Measurements from ENCODE around the gene ZNF41. TPM values are rescaled to one million over a fixed set of nuclear protein-coding genes. Genes with fewer than 3 reads are reported as not detected.

The ZNF41 gene
- total RNA-seq, 3 donors from 2014 or later: 9.4 to 14.0 (median 12.0) TPM

- Histone ChIP-seq H3K36me3 (ENCODE audit: low read depth) (no peaks in the 10 kb centered on the region), H3K9me3 (peaks cover 26% of the 10 kb centered on the region), H3K4me3 (no peak overlapping the region), H3K4me1 (ENCODE audit: low read depth) (no peaks in the 10 kb centered on the region)
- DNase-seq: no peak
- ATAC-seq: no peak
- no peak for TF ChIP-seq CTCF (IDR thresholded peaks at IDR 0.05)
- intact Hi-C loops (cut with DNase I, micrococcal nuclease): no loop called here
Observed at GRCh38 chrX:47447607-47448006, 35.4 kb downstream of the ZNF41 start.

- H3K4me3 ChIP-seq: no peak overlapping the region
- no peaks in the 10 kb centered on the region for H3K4me1 ChIP-seq (ENCODE audit: low read depth)
- TF ChIP-seq CTCF (IDR thresholded peaks at IDR 0.05): no peak
- intact Hi-C loops (cut with DNase I, micrococcal nuclease): no loop called here
- no peak for ATAC-seq
- peaks cover 26% of the 10 kb centered on the region for H3K9me3 ChIP-seq
- H3K36me3 ChIP-seq (ENCODE audit: low read depth): no peaks in the 10 kb centered on the region
- DNase-seq: no peak
Observed at GRCh38 chrX:47446971-47447370, 36.1 kb downstream of the ZNF41 start.

DNA sequence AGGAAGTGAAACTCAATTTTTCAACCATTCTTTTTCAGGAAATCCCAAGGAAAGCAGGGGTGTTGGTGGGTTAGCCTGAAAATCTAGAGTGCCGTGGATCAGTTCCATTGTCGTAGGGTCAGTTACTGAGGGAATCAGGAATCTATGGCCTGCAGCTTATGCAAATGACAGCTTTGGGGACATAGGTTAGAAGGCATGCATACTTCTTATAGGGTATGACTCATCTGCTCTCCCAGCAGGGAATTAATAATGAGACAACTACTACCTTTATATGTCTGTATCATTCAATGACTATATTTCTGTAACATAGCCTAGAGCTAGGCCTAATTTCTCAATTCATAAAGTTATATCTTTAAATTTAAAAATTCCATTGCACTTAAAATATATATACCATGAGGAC lies 36.6 kb downstream of the ZNF41 start:
- Histone ChIP-seq H3K9me3 (peaks cover 26% of the 10 kb centered on the region), H3K36me3 (ENCODE audit: low read depth) (no peaks in the 10 kb centered on the region), H3K4me3 (no peak overlapping the region), H3K4me1 (ENCODE audit: low read depth) (no peaks in the 10 kb centered on the region)
- intact Hi-C loops (cut with DNase I, micrococcal nuclease): no loop called here
- TF ChIP-seq CTCF (IDR thresholded peaks at IDR 0.05): no peak
- ATAC-seq: no peak
- no peak for DNase-seq

- TF ChIP-seq CTCF (IDR thresholded peaks at IDR 0.05): no peak
Observed at GRCh38 chrX:47430925-47431324, 52.1 kb downstream of the ZNF41 start.

DNA sequence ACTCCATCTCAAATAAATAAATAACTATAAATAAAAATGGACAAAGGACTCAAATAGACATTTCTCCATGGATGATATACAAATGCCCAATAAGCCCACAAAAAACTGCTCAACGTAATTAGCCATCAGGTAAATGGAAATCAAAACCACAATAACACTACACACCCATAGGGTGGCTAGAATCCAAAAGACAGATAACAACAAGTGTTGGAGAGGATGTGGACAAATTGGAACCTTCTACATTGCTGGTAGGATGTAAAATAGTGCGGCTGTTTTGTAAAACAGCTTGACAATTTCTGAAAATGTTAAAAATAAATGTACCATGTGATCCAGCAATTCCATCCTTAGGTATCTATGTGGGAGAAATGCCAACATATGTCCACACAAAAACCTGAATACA lies 60.6 kb downstream of the ZNF41 start:
- no peaks in the 10 kb centered on the region for H3K9me3 ChIP-seq
- H3K4me3 ChIP-seq: no peak overlapping the region
- DNase-seq: no peak
- H3K4me1 ChIP-seq (ENCODE audit: low read depth): no peaks in the 10 kb centered on the region
- no peaks in the 10 kb centered on the region for H3K36me3 ChIP-seq (ENCODE audit: low read depth)
- intact Hi-C loops (cut with DNase I, micrococcal nuclease): no loop called here
- no peak for ATAC-seq
- TF ChIP-seq CTCF (IDR thresholded peaks at IDR 0.05): no peak

More at GRCh38 chrX:47430925-47431324, 52.1 kb downstream of the ZNF41 start:
- no peaks in the 10 kb centered on the region for H3K9me3 ChIP-seq
- no peak for DNase-seq
- H3K36me3 ChIP-seq (ENCODE audit: low read depth): no peaks in the 10 kb centered on the region
- no peaks in the 10 kb centered on the region for H3K4me1 ChIP-seq (ENCODE audit: low read depth)
- intact Hi-C loops (cut with DNase I, micrococcal nuclease): no loop called here
- no peak overlapping the region for H3K4me3 ChIP-seq
- ATAC-seq: no peak

DNA sequence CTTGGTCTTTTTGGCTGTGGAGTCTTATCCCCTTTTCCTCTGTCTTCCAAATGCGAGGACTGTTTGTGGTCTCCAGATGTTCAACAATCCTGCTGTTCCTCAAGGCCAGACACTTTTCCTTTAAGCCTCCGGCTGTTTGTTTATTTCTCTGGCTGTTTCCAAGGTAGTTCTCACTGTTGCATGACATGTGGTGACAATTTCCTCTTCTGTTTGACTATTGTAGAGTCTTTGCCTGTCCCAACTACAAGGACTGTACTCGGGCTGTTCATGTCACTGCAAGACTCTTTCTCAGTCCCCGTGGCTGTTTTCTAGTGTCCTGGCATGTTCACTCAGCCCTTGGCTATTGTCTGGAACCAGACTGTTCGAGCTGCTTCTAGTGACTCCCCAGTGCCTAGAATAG lies 62.1 kb downstream of the ZNF41 start:
- H3K9me3 ChIP-seq: no peaks in the 10 kb centered on the region
- ATAC-seq (no peak), DNase-seq (no peak)
- no peak for TF ChIP-seq CTCF (IDR thresholded peaks at IDR 0.05)
- intact Hi-C loops (cut with DNase I, micrococcal nuclease): no loop called here
- H3K4me1 ChIP-seq (ENCODE audit: low read depth): no peaks in the 10 kb centered on the region
- no peak overlapping the region for H3K4me3 ChIP-seq
- no peaks in the 10 kb centered on the region for H3K36me3 ChIP-seq (ENCODE audit: low read depth)
